Measurements from ENCODE around the gene KLHL3.

Gene KLHL3

DNA sequence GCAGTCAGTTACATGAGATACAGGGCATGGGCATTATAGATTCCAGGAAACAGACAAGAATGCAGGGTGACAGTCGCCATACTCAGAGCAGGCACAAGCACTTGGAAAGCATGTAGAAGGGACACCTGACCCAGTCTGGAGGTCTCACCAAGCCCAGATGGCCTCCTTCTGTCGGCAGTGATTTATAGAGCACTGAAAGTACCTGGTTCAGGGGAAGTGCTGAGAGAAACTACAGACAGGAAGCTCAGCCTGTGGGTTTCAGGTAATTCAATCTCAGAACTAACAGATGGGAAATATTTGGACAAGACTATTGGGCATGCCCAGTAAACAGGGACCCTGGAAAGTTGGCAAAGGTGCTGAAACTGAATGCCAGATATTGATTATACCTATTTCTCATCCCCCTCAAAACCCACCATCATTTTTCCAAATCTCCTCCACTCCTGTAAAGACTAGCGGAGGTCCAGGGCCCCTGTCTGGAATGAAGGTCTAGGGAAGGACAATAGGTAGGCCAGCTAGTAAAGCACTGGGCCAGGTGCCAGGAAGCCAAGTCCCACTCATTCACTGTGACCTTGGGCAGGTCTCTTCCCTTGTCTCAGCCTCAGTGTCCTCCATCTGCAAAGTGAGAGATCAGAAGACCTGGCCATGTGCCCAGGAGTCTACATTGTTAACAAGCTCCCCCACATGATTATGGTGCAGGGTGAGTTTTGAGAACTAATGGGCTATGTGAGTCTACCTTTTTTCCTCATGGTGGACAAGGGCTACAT, 26.9 kb downstream of the KLHL3 start:
- Mint-ChIP-seq H3K36me3 (ENCODE audit: low read depth) (peaks cover 5% of the 10 kb centered on the region), H3K4me1 (ENCODE audit: low read depth) (no peaks in the 10 kb centered on the region), H3K27me3 (ENCODE audit: low read depth) (no peaks in the 10 kb centered on the region), H3K27ac (no peak overlapping the region), H3K4me3 (no peak overlapping the region), H3K9me3 (peaks cover 4% of the 10 kb centered on the region)

DNA sequence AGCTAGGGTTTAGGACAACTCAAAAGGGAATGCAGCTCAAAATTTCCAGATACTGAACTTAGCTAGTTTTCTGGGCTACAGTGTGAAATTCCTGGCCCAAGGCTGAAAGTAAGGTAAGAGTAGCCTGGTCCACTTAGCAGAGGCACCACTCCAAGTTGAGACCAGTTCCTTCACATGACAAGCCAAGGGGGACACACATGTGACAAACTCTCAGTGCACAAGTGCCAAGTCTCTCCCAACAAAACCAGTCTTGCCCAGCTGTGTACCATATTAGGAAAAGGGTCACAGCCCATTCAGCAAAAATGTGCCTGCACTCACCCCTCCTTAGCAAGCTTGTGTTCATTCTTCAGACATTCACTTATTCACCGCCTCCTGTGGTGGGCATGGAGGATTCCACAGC, 27.8 kb downstream of the KLHL3 start:
- Mint-ChIP-seq H3K4me3 (no peak overlapping the region), H3K27ac (no peak overlapping the region), H3K4me1 (ENCODE audit: low read depth) (no peaks in the 10 kb centered on the region), H3K9me3 (peaks cover 4% of the 10 kb centered on the region), H3K36me3 (ENCODE audit: low read depth) (peaks cover 5% of the 10 kb centered on the region), H3K27me3 (ENCODE audit: low read depth) (no peaks in the 10 kb centered on the region)

DNA sequence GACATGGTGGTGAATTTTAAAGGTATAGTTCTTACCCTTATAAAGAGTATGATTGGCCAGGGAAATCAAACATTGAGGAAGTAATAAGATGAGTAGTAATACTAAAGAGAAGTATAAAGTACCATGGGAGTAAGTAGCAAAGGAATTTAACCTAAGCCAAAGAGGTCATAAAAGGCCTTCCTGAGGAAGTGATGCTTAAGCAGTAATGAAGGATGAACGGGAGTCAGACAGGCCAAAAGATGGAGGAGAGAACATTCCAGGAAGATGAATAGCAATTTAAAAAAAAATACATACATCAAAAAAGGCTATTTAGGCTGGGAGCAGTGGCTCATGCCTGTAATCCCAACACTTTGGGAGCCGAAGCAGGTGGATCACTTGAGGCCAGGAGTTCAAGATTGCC, 29.0 kb downstream of the KLHL3 start:
- no peak overlapping the region for H3K4me3 Mint-ChIP-seq
- H3K27ac Mint-ChIP-seq: no peak overlapping the region
- H3K4me1 Mint-ChIP-seq (ENCODE audit: low read depth): no peaks in the 10 kb centered on the region
- peaks cover 3% of the 10 kb centered on the region for H3K36me3 Mint-ChIP-seq (ENCODE audit: low read depth)
- no peaks in the 10 kb centered on the region for H3K27me3 Mint-ChIP-seq (ENCODE audit: low read depth)
- no peaks in the 10 kb centered on the region for H3K9me3 Mint-ChIP-seq

DNA sequence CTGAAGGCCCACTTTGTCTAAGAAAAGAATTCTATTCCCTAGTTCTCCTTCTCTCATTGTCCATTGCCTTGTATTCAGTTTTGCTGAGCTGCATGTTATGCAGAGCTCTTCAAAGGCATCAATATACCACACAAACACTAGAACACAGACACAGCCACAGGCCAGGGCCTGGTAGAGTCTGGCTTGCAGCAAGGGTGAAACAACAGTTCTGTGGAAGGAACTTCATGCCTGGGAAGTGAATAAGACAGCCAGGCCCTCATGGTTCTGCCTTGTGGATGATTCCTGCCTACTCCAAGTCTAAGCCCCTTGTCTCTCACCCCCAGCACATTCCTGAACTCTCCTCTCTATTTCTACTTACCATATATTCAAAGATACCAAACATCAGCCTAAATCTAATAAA, 30.8 kb downstream of the KLHL3 start:
- Mint-ChIP-seq H3K4me1 (ENCODE audit: low read depth) (no peaks in the 10 kb centered on the region), H3K36me3 (ENCODE audit: low read depth) (peaks cover 1% of the 10 kb centered on the region), H3K27me3 (ENCODE audit: low read depth) (no peaks in the 10 kb centered on the region), H3K9me3 (no peaks in the 10 kb centered on the region), H3K4me3 (no peak overlapping the region), H3K27ac (no peak overlapping the region)

DNA sequence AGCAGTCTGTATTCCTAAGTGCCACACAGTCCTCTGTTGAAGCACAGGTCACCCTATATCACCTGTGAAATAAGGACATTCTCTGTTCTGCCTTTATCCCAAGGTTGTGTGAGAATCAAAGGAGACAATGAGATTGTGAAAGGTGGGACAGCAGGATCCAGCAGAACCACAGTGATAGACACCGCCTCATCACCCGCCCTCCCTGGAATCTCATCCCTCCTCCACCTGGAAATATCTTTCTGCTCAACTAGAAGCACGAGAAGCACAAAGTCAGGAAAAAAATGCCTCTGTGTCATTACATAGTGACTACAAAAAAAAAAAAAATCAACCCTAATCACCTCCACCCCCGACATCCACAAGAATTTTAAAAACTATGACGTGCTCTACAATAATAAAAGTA, 32.3 kb downstream of the KLHL3 start:
- no peaks in the 10 kb centered on the region for H3K4me1 Mint-ChIP-seq (ENCODE audit: low read depth)
- H3K9me3 Mint-ChIP-seq: no peaks in the 10 kb centered on the region
- H3K36me3 Mint-ChIP-seq (ENCODE audit: low read depth): peaks cover 1% of the 10 kb centered on the region
- no peak overlapping the region for H3K27ac Mint-ChIP-seq
- H3K4me3 Mint-ChIP-seq: no peak overlapping the region
- no peaks in the 10 kb centered on the region for H3K27me3 Mint-ChIP-seq (ENCODE audit: low read depth)

DNA sequence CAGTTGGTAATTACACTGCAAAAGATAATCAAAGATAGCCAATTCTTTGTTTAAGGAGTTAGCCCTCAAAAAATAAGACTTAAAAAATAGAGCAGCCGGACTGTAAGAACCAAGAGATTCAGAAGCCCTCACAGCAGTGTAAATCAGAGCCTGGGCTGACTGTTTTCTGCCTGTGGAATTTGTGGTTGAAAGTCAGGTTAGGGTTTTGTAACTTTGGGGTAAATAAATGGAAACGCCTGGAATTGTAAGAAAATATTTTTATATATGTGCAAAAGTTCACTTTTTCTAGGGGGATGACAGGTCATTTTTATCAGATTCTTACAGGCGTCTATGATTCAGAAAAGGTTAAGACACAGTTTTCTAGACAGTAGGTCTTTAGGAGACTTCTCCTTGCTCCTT, 35.6 kb downstream of the KLHL3 start:
- peaks cover 6% of the 10 kb centered on the region for H3K36me3 Mint-ChIP-seq (ENCODE audit: low read depth)
- no peak overlapping the region for H3K4me3 Mint-ChIP-seq
- H3K9me3 Mint-ChIP-seq: peaks cover 2% of the 10 kb centered on the region
- H3K4me1 Mint-ChIP-seq (ENCODE audit: low read depth): peaks cover 16% of the 10 kb centered on the region
- no peaks in the 10 kb centered on the region for H3K27me3 Mint-ChIP-seq (ENCODE audit: low read depth)
- H3K27ac Mint-ChIP-seq: no peak overlapping the region

DNA sequence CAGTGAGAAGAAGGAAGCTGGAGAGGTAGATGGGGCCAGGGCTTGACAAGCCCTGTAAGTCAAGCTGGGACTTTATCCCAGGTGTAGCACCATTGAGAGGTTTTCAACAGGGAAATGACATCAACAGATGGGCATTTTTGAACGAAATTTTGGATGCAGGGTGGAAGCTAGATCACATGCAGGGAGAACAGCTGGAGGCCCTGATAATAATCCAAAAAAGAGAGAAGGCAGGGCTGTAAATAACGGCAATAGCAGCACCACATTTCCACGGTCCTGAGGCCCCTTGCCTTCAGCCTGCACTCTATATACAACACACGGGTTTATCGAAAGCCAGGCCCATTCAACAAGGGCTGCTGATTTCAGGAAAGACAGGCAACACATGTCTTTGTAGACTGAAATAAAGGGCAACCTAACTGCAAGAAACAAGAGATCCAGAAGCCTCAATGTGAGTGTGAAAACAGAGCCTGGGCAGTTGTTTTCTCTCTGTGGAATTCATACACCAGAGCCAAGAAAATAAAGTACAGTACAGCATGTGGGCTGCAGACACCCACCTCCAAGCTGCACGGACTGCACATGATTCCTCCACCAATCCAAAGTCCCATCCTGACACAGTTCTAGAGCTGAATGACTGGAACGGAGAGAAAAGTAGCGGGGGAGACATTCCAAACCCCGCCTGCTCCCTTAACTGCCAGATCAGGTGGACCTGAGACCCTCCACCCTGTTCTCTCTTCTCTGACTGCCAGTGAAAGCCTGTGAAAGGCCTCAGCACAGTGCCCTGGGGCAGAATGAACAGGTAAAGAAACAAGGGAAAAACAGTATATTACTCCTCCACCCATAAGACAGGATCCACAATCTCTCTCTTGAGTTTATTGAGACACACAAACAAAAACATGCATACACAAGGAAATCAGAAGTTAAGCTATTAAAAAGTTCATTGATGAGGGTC, 36.3 kb downstream of the KLHL3 start:
- Mint-ChIP-seq H3K9me3 (peaks cover 5% of the 10 kb centered on the region), H3K27me3 (ENCODE audit: low read depth) (no peaks in the 10 kb centered on the region), H3K27ac (no peak overlapping the region), H3K4me3 (no peak overlapping the region), H3K4me1 (ENCODE audit: low read depth) (peaks cover 21% of the 10 kb centered on the region), H3K36me3 (ENCODE audit: low read depth) (peaks cover 11% of the 10 kb centered on the region)

DNA sequence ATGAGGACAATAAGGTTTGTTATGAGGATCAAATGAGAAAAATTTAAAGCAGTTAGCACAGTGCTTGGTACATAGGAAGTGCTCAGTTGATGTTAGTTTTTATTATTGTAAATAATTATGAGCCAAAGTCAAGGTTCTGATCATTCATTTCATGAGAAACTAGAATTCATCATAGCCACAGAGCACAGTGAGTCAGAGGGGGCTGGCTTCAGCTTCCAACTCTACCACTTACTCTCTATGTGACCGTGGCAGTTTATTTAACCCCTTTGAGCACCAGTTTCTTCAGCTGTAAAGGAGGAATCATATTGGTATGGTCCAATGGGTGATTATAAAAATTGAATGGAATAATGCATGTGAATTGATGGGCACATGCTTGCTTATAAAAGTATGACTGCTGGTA, 39.4 kb downstream of the KLHL3 start:
- no peak overlapping the region for H3K4me3 Mint-ChIP-seq

DNA sequence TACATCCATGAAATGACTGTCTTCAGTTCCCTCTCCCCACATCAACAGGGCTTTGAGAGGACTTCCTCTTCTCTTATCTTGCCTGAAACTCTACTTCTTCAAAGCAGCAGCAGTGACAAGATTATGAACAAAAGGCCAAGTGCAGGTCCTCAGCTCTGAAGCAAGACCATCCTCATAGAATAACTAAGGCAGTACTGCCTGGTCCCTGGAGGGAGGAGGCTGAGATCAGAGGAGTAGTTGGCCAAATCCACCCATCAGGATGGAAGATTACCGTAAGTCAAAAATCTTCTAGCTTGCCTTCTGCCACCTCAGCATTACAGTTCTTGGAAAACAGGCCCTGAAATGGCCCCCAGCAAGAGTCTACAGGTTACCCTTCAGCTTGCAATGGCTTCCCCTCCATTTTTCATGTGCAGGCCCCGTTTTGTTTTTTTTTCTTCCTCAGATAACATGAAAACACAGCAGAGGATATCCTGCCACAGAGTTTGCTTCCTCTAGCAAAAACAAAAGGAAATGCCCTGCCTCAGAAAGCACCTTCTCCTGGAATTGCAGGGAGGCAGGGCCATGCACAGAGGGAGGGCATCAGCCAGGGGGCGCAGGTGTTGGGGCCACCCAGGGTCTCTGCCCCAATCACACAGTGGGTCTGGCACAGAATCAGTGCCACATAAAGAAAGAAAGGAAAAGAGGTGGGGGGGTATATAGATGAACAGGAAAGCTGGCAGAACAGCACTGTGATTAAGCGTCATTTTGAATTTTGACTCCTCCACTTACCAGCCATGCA, 40.0 kb downstream of the KLHL3 start:
- Mint-ChIP-seq H3K27ac (peak overlapping the region; percentile 90), H3K36me3 (ENCODE audit: low read depth) (peaks cover 11% of the 10 kb centered on the region), H3K9me3 (peaks cover 5% of the 10 kb centered on the region), H3K4me3 (peak overlapping the region; percentile 55), H3K27me3 (ENCODE audit: low read depth) (no peaks in the 10 kb centered on the region), H3K4me1 (ENCODE audit: low read depth) (peaks cover 21% of the 10 kb centered on the region)

More for the DNA sequence above, 39.4 kb downstream of the KLHL3 start:
- Mint-ChIP-seq H3K27ac (peak overlapping the region; percentile 90), H3K36me3 (ENCODE audit: low read depth) (peaks cover 11% of the 10 kb centered on the region), H3K27me3 (ENCODE audit: low read depth) (no peaks in the 10 kb centered on the region), H3K9me3 (peaks cover 5% of the 10 kb centered on the region), H3K4me1 (ENCODE audit: low read depth) (peaks cover 21% of the 10 kb centered on the region)

DNA sequence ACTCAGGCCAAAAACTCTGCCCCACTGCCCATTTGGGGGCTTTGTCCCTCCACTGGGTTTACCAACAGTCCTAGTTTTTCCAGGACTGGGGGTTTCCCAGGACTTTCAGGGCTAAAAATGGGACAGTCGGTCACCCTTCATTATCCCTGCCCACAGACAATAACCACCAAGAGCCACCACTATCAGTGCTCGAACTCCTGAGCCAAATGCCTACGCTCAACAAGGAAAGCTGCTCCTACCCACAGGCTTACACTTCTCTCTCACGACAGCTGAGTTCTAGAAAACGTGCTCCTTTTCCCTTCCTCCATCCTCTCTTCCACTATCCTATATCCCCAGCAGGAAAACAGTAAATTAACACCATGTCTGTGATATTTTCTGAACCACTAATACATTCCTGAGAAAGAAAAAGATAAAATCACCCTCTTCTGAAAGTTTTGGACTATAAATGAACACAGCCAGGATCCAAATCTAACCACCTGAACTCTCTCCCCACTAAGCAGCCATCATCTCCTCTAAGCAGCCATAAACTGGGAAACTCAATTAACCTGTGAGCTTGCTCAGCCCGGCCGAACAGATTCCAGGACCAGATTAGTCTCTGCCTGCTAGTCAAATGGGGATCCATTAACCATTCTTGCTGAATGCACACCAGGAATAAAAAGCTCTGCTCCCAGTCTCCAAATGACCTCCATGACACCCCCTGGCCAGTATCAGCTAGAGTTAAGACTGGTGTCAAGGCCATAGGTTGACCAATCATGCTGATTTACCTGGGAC, 41.8 kb downstream of the KLHL3 start:
- no peak overlapping the region for H3K4me3 Mint-ChIP-seq
- H3K27ac Mint-ChIP-seq: no peak overlapping the region
- peaks cover 5% of the 10 kb centered on the region for H3K9me3 Mint-ChIP-seq
- H3K36me3 Mint-ChIP-seq (ENCODE audit: low read depth): peaks cover 11% of the 10 kb centered on the region
- no peaks in the 10 kb centered on the region for H3K27me3 Mint-ChIP-seq (ENCODE audit: low read depth)
- H3K4me1 Mint-ChIP-seq (ENCODE audit: low read depth): peaks cover 21% of the 10 kb centered on the region

DNA sequence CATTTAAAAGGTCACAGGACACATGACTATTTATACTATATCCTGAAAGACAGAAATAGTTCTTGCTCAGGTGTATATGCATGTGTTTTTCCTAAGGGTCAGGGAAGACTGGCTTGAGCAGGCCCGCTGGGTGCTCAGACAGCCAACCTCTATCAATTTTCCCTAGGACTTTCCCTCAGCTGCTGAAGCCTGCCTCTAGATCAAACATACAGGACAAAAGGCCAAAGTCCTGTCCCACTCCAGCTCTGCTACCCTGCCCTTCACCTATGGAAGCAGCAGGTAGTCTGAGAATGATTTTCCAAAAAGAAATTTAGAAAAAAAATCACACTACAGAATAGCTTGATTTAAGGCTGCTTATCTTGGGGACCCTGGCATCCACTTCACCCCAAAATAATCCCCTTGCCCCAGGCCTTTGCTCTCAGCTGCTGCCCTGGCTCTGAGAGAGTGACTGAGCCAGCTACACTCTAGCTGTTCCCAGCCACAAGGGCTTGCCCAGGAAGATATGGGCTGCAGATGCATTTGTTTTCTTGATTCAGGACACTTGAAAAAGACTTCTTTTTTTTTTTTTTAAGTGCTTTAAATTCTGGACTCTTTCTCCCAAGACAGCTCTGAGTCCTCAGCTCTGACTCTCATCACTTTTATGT, 42.5 kb downstream of the KLHL3 start:
- Mint-ChIP-seq H3K4me3 (no peak overlapping the region), H3K4me1 (ENCODE audit: low read depth) (peaks cover 21% of the 10 kb centered on the region), H3K27me3 (ENCODE audit: low read depth) (no peaks in the 10 kb centered on the region), H3K27ac (no peak overlapping the region), H3K9me3 (peaks cover 5% of the 10 kb centered on the region), H3K36me3 (ENCODE audit: low read depth) (peaks cover 11% of the 10 kb centered on the region)

DNA sequence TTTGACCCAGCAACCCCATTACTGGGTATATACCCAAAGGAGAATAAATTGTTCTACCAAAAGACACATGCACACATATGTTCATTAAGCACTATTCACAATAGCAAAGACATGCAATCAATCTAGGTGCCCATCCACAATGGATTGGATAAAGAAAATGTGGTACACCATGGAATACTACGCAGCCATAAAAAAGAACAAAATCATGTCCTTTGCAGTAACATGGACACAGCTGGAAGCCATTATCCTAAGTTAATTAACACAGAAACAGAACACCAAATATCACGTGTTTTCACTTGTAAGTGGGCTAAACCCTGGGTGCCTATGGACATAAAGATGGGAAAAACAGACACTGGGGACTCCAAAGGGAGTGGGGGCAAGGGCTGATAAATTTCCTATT, 46.6 kb downstream of the KLHL3 start:
- H3K27ac Mint-ChIP-seq: no peak overlapping the region
- no peaks in the 10 kb centered on the region for H3K36me3 Mint-ChIP-seq (ENCODE audit: low read depth)
- no peaks in the 10 kb centered on the region for H3K27me3 Mint-ChIP-seq (ENCODE audit: low read depth)
- H3K9me3 Mint-ChIP-seq: no peaks in the 10 kb centered on the region
- H3K4me3 Mint-ChIP-seq: no peak overlapping the region
- H3K4me1 Mint-ChIP-seq (ENCODE audit: low read depth): no peaks in the 10 kb centered on the region

DNA sequence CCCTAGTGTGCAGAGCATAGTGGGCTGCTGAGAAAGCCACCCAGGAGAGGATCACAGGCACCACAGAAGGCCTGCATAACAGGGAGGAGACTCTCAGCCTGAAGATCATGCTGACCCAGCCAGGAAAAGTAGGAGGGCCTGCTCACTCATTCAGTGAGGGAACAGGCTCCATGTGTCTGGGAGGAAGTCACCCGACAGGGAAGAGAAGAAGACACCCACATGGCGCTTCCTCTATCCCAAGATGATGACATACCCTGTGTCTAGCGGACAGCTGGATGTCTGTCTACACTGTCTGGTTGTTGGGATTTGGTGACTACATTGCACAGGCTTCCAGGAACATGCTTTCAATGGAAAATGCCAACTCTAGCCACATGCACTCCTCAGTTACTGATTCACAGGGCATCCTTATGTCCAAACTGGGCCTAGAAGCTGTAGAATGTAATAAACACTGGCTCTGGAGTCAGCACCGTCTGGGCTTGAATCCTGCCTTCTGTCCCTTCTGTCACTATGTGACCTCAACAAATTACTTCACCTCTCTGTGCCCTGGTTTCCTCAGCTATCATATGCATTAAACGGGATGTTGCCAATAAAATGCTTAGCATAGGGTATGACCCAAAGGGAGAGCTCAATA, 47.6 kb downstream of the KLHL3 start:
- Mint-ChIP-seq H3K4me3 (no peak overlapping the region), H3K36me3 (ENCODE audit: low read depth) (no peaks in the 10 kb centered on the region), H3K4me1 (ENCODE audit: low read depth) (no peaks in the 10 kb centered on the region), H3K9me3 (no peaks in the 10 kb centered on the region), H3K27ac (no peak overlapping the region), H3K27me3 (ENCODE audit: low read depth) (no peaks in the 10 kb centered on the region)
